ENCODE measurements around the gene MAP3K10.

DNA sequence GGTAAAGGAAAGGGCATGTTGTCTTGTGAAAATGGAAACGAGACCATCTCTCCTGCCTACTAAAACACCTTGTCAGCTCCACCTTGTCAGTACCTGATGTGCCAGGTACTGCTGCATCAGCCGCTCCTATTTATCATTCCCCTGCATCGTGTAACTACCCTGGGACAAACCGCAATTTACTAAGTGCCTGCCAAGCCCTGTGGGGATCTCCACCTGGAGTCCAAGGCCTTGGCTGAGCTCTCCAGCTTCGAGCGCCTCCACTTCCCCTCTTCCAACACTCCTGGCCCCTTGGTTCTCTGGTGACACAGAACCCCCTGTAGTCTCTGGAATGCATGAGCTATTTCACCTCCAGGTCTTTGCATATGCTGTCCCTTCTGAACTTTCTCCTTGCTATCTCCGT lies 61.2 kb downstream of the MAP3K10 start:
- TF ChIP-seq, protein P1, sequence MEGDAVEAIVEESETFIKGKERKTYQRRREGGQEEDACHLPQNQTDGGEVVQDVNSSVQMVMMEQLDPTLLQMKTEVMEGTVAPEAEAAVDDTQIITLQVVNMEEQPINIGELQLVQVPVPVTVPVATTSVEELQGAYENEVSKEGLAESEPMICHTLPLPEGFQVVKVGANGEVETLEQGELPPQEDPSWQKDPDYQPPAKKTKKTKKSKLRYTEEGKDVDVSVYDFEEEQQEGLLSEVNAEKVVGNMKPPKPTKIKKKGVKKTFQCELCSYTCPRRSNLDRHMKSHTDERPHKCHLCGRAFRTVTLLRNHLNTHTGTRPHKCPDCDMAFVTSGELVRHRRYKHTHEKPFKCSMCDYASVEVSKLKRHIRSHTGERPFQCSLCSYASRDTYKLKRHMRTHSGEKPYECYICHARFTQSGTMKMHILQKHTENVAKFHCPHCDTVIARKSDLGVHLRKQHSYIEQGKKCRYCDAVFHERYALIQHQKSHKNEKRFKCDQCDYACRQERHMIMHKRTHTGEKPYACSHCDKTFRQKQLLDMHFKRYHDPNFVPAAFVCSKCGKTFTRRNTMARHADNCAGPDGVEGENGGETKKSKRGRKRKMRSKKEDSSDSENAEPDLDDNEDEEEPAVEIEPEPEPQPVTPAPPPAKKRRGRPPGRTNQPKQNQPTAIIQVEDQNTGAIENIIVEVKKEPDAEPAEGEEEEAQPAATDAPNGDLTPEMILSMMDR (IDR thresholded peaks at IDR 0.05), result no peak
- TF ChIP-seq POLR2A (IDR thresholded peaks at IDR 0.05) (no peak), EP300 (IDR thresholded peaks at IDR 0.05) (no peak)

All from tibial nerve (tissue), 4 donors.